Measurements from ENCODE around the gene CETP.

- no peak for TF ChIP-seq ZNF24 (IDR thresholded peaks at IDR 0.05)
- TF ChIP-seq CTCF (CRISPR knock-in tag; IDR thresholded peaks at IDR 0.05) = no peak
- TF ChIP-seq CEBPB (IDR thresholded peaks at IDR 0.05; ENCODE audit: borderline replicate concordance, low read depth, low read length) = no peak
- TF ChIP-seq RAD21 (CRISPR knock-in tag; IDR thresholded peaks at IDR 0.05) = no peak
- no peak for TF ChIP-seq ZNF780A (CRISPR knock-in tag; IDR thresholded peaks at IDR 0.05)
- no peak for TF ChIP-seq ZEB1 (IDR thresholded peaks at IDR 0.05; ENCODE audit: insufficient replicate concordance, low read depth)
- no peak for TF ChIP-seq TBP (CRISPR knock-in tag; IDR thresholded peaks at IDR 0.05)
- no peak for TF ChIP-seq EZH2 (conservative IDR thresholded peaks at IDR 0.05; ENCODE audit: low read depth, low read length)
- TF ChIP-seq TIGD3 (CRISPR knock-in tag; IDR thresholded peaks at IDR 0.05; ENCODE audit: borderline replicate concordance) = no peak
- no peak for TF ChIP-seq ATF7 (IDR thresholded peaks at IDR 0.05)
- no peak for TF ChIP-seq ATF7 (CRISPR knock-in tag; IDR thresholded peaks at IDR 0.05)
- TF ChIP-seq FOXA1 (IDR thresholded peaks at IDR 0.05) = no peak
- no peak for TF ChIP-seq FOXA1 (CRISPR knock-in tag; IDR thresholded peaks at IDR 0.05)
Measured at GRCh38 chr16:56961851-56962281, at the start of gene CETP.
